HG02852 (cell line): ENCODE measurements around the gene DOK1.

Source experiments
- ATAC-seq: cut with Tn5 transposase; IDR thresholded peaks from one replicate; pipeline ENCODE4 v1.9.1; 2021; ENCODE audit warnings: mild to moderate bottlenecking, moderate library complexity; ENCODE audit not compliant: unreplicated experiment

DOK1 gene

GRCh38 chr2:74553892-74554819 lies at the start of gene DOK1, which contains the start of gene LOXL3:
Gene DOK1, plus strand, starts transcription at chr2:74554720. Its CDS starts 35 bp downstream, at chr2:74554755.
Gene LOXL3, minus strand, starts transcription at chr2:74553942. Its CDS starts 1,308 bp downstream, at chr2:74552634.
- peak; percentile 54 for ATAC-seq

GRCh38 chr2:74505448-74506246 lies 48.9 kb upstream of the DOK1 start:
- no peak for ATAC-seq

GRCh38 chr2:74507145-74507925 lies 47.2 kb upstream of the DOK1 start, which contains the start of gene PCGF1:
Gene PCGF1, minus strand, starts transcription at chr2:74507695. Its CDS starts 27 bp downstream, at chr2:74507668.
- peak; percentile 88 for ATAC-seq

- peak; percentile 5 for ATAC-seq
Measured at GRCh38 chr2:74507926-74508520, 46.5 kb upstream of the DOK1 start.

- ATAC-seq: no peak
Measured at GRCh38 chr2:74510272-74510671, 44.2 kb upstream of the DOK1 start.

- ATAC-seq: no peak
Measured at GRCh38 chr2:74511104-74511989, 43.2 kb upstream of the DOK1 start.

GRCh38 chr2:74512744-74513604 lies 41.5 kb upstream of the DOK1 start:
- ATAC-seq: no peak

- ATAC-seq: no peak
Measured at GRCh38 chr2:74513605-74514367, 40.7 kb upstream of the DOK1 start.

GRCh38 chr2:74514368-74515270 lies 39.9 kb upstream of the DOK1 start, which contains the start of gene TLX2:
Gene TLX2, plus strand, starts transcription at chr2:74514450. Its CDS starts 357 bp downstream, at chr2:74514807.
- no peak for ATAC-seq

GRCh38 chr2:74515271-74515980 lies 39.1 kb upstream of the DOK1 start:
- ATAC-seq: no peak

GRCh38 chr2:74515981-74516633 lies 38.4 kb upstream of the DOK1 start:
- ATAC-seq: no peak

- ATAC-seq: no peak
Measured at GRCh38 chr2:74516650-74517049, 37.9 kb upstream of the DOK1 start.

GRCh38 chr2:74522516-74522915 lies 32.0 kb upstream of the DOK1 start:
- no peak for ATAC-seq

GRCh38 chr2:74524005-74524404 lies 30.5 kb upstream of the DOK1 start:
- no peak for ATAC-seq

- ATAC-seq: no peak
Measured at GRCh38 chr2:74524955-74525716, 29.4 kb upstream of the DOK1 start.
